H1 (cell line): ENCODE data around the gene EPHA7. TPM values are rescaled to one million over a fixed set of nuclear protein-coding genes. Genes with fewer than 3 reads are reported as not detected.

ENCODE experiments used
- CTCF ChIA-PET: fragments of 300-600 bp; sonication (Branson Sonifier 250); formaldehyde crosslinking; loops from one replicate; lab custom pipeline; 2021; ENCODE audit not compliant: partially characterized antibody; lab: Charles Lee
- POLR2A ChIA-PET: fragments of 300-600 bp; sonication (Branson Sonifier 250); formaldehyde crosslinking; loops from one replicate; lab custom pipeline; 2021; ENCODE audit warnings: inconsistent platforms; ENCODE audit not compliant: partially characterized antibody; lab: Charles Lee
- DNase-seq, 2 experiments: peaks; one replicate each; pipeline versions ENCODE4 v3.0.0 to v3.0.0-alpha.2; 2010 to 2022; ENCODE audit warnings: low spot score in 2 of 2, low read depth in 1 of 2, mixed read lengths in 1 of 2
- FAIRE-seq: peaks from 2 replicates; lab custom pipeline; 2011; peaks lifted over from hg19 to GRCh38; lab: Jason Lieb, UNC
- H2AFZ ChIP-seq: 2 replicates; pipeline ENCODE4 v1.8.1; 2012; ENCODE audit warnings: low read length, inconsistent platforms
- H2AK5ac ChIP-seq: 2 replicates; pipeline ENCODE4 v1.6.1; 2013; ENCODE audit warnings: low read depth, low read length
- H2BK120ac ChIP-seq: replicated peaks from 2 replicates; pipeline ENCODE3; 2013; ENCODE audit warnings: low read depth, low read length, inconsistent platforms
- H2BK12ac ChIP-seq: 2 replicates; pipeline ENCODE4 v1.6.1; 2013; ENCODE audit warnings: low read depth, low read length
- H2BK15ac ChIP-seq: 2 replicates; pipeline ENCODE4 v1.6.1; 2013; ENCODE audit warnings: low read length
- H2BK20ac ChIP-seq: 2 replicates; pipeline ENCODE4 v1.6.1; 2013; ENCODE audit warnings: low read length
- H2BK5ac ChIP-seq: 2 replicates; pipeline ENCODE4 v1.6.1; 2013; ENCODE audit warnings: low read depth, low read length
- H3K14ac ChIP-seq: 2 replicates; pipeline ENCODE4 v1.6.1; 2013; ENCODE audit warnings: inconsistent platforms; ENCODE audit not compliant: insufficient read length
- H3K18ac ChIP-seq: 2 replicates; pipeline ENCODE4 v1.6.1; 2013; ENCODE audit warnings: low read length; ENCODE audit errors: extremely low read depth
- H3K23ac ChIP-seq: 2 replicates; pipeline ENCODE4 v1.6.1; 2013; ENCODE audit warnings: inconsistent platforms; ENCODE audit not compliant: insufficient read length
- H3K23me2 ChIP-seq: 2 replicates; pipeline ENCODE4 v1.6.1; 2013; ENCODE audit warnings: low read depth, low read length
- H3K27ac ChIP-seq: 2 replicates; pipeline ENCODE4 v1.6.1; 2011; ENCODE audit warnings: low read depth, low read length, inconsistent platforms
- H3K27me3 ChIP-seq, 4 experiments: replicated peaks in 1 of 4; 1 replicate in 1 of 4; 2 replicates in 3 of 4; pipeline versions ENCODE4 v1.6.1 to v1.8.1; 2011 to 2013; ENCODE audit warnings: low read length in 3 of 4, mild to moderate bottlenecking in 3 of 4, inconsistent platforms in 2 of 4, mixed read lengths in 2 of 4, moderate library complexity in 1 of 4; ENCODE audit not compliant: control insufficient read depth in 3 of 4, insufficient read depth in 3 of 4; ENCODE audit errors: extremely low read depth in 1 of 4
- H3K36me3 ChIP-seq, 4 experiments: 2 replicates each; pipeline versions ENCODE4 v1.6.1 to v1.8.1; 2011 to 2013; ENCODE audit warnings: mild to moderate bottlenecking in 4 of 4, low read length in 3 of 4, moderate library complexity in 2 of 4, control low read depth in 1 of 4, inconsistent platforms in 1 of 4; ENCODE audit not compliant: insufficient read depth in 4 of 4, control insufficient read depth in 2 of 4
- H3K4ac ChIP-seq: replicated peaks from 2 replicates; pipeline ENCODE3; 2013; ENCODE audit warnings: low read length, low read depth, mixed read lengths, inconsistent platforms; ENCODE audit not compliant: insufficient read length
- H3K4me1 ChIP-seq, 4 experiments: replicated peaks in 1 of 4; 1 replicate in 1 of 4; 2 replicates in 3 of 4; pipeline versions ENCODE4 v1.6.1 to v1.8.1; 2011 to 2013; ENCODE audit warnings: low read length in 3 of 4, inconsistent platforms in 2 of 4, mixed read lengths in 1 of 4; ENCODE audit not compliant: insufficient read depth in 4 of 4, control insufficient read depth in 3 of 4
- H3K4me2 ChIP-seq, 2 experiments: 2 replicates each; pipeline versions ENCODE4 v1.6.1 to v1.8.1; 2011 to 2013; ENCODE audit warnings: low read depth in 2 of 2, low read length in 2 of 2, control low read depth in 1 of 2, inconsistent platforms in 1 of 2, mild to moderate bottlenecking in 1 of 2; ENCODE audit not compliant: insufficient read depth in 1 of 2
- H3K4me3 ChIP-seq, 4 experiments: fragments of 200-600, 300-600 bp in 1 of 4; sonication (generic), shearing (Covaris generic), sonication (Bioruptor Twin) in 1 of 4; 2 replicates each; pipeline versions ENCODE4 v1.5.1 to v1.8.1; 2011 to 2016; ENCODE audit warnings: low read length in 4 of 4, low read depth in 3 of 4, control low read depth in 2 of 4, inconsistent platforms in 2 of 4, mild to moderate bottlenecking in 2 of 4, mixed read lengths in 1 of 4, moderate library complexity in 1 of 4; ENCODE audit not compliant: insufficient read depth in 2 of 4; ENCODE audit errors: extremely low read depth in 1 of 4
- H3K56ac ChIP-seq: replicated peaks from 2 replicates; pipeline ENCODE3; 2013; ENCODE audit warnings: low read depth, mild to moderate bottlenecking, mixed read lengths, low read length, inconsistent platforms; ENCODE audit not compliant: insufficient read length
- H3K79me1 ChIP-seq: 2 replicates; pipeline ENCODE4 v1.6.1; 2013; ENCODE audit warnings: low read depth, low read length, control low read depth
- H3K79me2 ChIP-seq, 2 experiments: 2 replicates each; pipeline versions ENCODE4 v1.6.1 to v1.8.1; 2012 to 2013; ENCODE audit warnings: low read length in 2 of 2, mild to moderate bottlenecking in 2 of 2, inconsistent platforms in 1 of 2; ENCODE audit not compliant: insufficient read depth in 2 of 2, control insufficient read depth in 1 of 2
- H3K9ac ChIP-seq, 4 experiments: replicated peaks in 1 of 4; 1 replicate in 1 of 4; 2 replicates in 3 of 4; pipeline versions ENCODE4 v1.6.1 to v1.8.1; 2011 to 2013; ENCODE audit warnings: low read depth in 3 of 4, low read length in 3 of 4, control low read depth in 2 of 4, mild to moderate bottlenecking in 2 of 4, moderate library complexity in 2 of 4, inconsistent platforms in 1 of 4; ENCODE audit errors: extremely low read depth in 1 of 4
- H3K9me3 ChIP-seq, 2 experiments: 2 replicates each; pipeline versions ENCODE4 v1.6.1 to v1.8.1; 2012 to 2013; ENCODE audit warnings: mild to moderate bottlenecking in 2 of 2, moderate library complexity in 2 of 2, control low read depth in 1 of 2, inconsistent platforms in 1 of 2, low read depth in 1 of 2, low read length in 1 of 2, mixed read lengths in 1 of 2; ENCODE audit not compliant: insufficient read depth in 2 of 2
- H4K20me1 ChIP-seq, 2 experiments: replicated peaks in 1 of 2; 2 replicates each; pipeline versions ENCODE3 to v1.8.1; 2011 to 2013; ENCODE audit warnings: inconsistent platforms in 2 of 2, low read length in 2 of 2, mild to moderate bottlenecking in 1 of 2; ENCODE audit not compliant: insufficient read depth in 2 of 2, control insufficient read depth in 1 of 2
- H4K5ac ChIP-seq: 2 replicates; pipeline ENCODE4 v1.6.1; 2013; ENCODE audit warnings: low read length, low read depth, mixed read lengths, inconsistent platforms; ENCODE audit not compliant: insufficient read length
- H4K8ac ChIP-seq: 2 replicates; pipeline ENCODE4 v1.8.0; 2013; ENCODE audit warnings: mild to moderate bottlenecking, moderate library complexity, low read length, inconsistent platforms; ENCODE audit not compliant: insufficient read depth; ENCODE audit errors: extremely low read depth
- H4K91ac ChIP-seq: replicated peaks from 2 replicates; pipeline ENCODE3; 2013; ENCODE audit warnings: low read length, mixed read lengths, inconsistent platforms; ENCODE audit not compliant: insufficient read length
- ASH2L ChIP-seq: fragments of 200-600, 300-600 bp; sonication (generic); IDR thresholded peaks from one replicate; pipeline ENCODE4 v1.7.1; 2017; ENCODE audit warnings: low read length
- ATF2 ChIP-seq: IDR thresholded peaks from 2 replicates; pipeline ENCODE4 v1.6.1; 2012; ENCODE audit warnings: low read length, inconsistent platforms
- BRCA1 ChIP-seq: IDR thresholded peaks from 2 replicates; pipeline ENCODE4 v1.6.1; 2012; ENCODE audit warnings: low read depth, low read length, improper control_type of control experiment
- CTBP2 ChIP-seq: IDR thresholded peaks from 2 replicates; pipeline ENCODE4 v1.7.0; 2011; ENCODE audit warnings: borderline replicate concordance, mild to moderate bottlenecking, moderate library complexity, mixed read lengths, low read length; ENCODE audit not compliant: insufficient read depth, insufficient read length
- EGR1 ChIP-seq: IDR thresholded peaks from 2 replicates; pipeline ENCODE4 v1.6.1; 2011; ENCODE audit warnings: low read depth, low read length, borderline replicate concordance
- EZH2 ChIP-seq: fragments of 200-600 bp; sonication (generic); IDR thresholded peaks from 2 replicates; pipeline ENCODE4 v1.7.1; 2012; ENCODE audit warnings: low read depth, mild to moderate bottlenecking, moderate library complexity, low read length, inconsistent platforms; ENCODE audit not compliant: severe bottlenecking
- KDM1A ChIP-seq: fragments of 200-600, 300-600 bp; sonication (generic); IDR thresholded peaks from 2 replicates; pipeline ENCODE4 v1.7.1; 2016; ENCODE audit warnings: mild to moderate bottlenecking, low read length, borderline replicate concordance
- POU5F1 ChIP-seq: IDR thresholded peaks from 2 replicates; pipeline ENCODE4 v1.6.1; 2011; ENCODE audit warnings: low read depth, mild to moderate bottlenecking, low read length, moderate library complexity
- SAP30 ChIP-seq: fragments of 300-600 bp; sonication (generic); IDR thresholded peaks from 2 replicates; pipeline ENCODE4 v1.7.1; 2012; ENCODE audit warnings: low read length, moderate library complexity, mild to moderate bottlenecking, inconsistent platforms; ENCODE audit not compliant: insufficient read depth, insufficient replicate concordance
- SP2 ChIP-seq: IDR thresholded peaks from 2 replicates; pipeline ENCODE4 v1.6.1; 2012; ENCODE audit warnings: mild to moderate bottlenecking, low read length, inconsistent platforms
- TEAD4 ChIP-seq: IDR thresholded peaks from 2 replicates; pipeline ENCODE4 v1.6.1; 2012; ENCODE audit warnings: low read depth, low read length, inconsistent platforms, mixed read lengths
- ZNF274 ChIP-seq: IDR thresholded peaks from 2 replicates; pipeline ENCODE4 v1.7.0; 2012; ENCODE audit warnings: low read length, borderline replicate concordance; ENCODE audit errors: extremely low read depth
- WGBS, 2 experiments: shearing (Covaris generic) in 1 of 2; methylation state at CpG; one replicate each; pipeline versions ENCODE4 v1.1.6 to v1.1.7; 2013 to 2015; ENCODE audit warnings: low lambda C conversion rate in 2 of 2, mixed read lengths in 2 of 2, inconsistent platforms in 1 of 2, low coverage in 1 of 2, missing lambda C conversion rate in 1 of 2; ENCODE audit not compliant: insufficient replicate concordance in 2 of 2, insufficient coverage in 1 of 2, insufficient read length in 1 of 2; ENCODE audit errors: extremely low coverage in 1 of 2, missing lambda C conversion rate in 1 of 2; 5-methylcytosine and 5-hydroxymethylcytosine counted together
- polyA plus RNA-seq, 7 experiments: library from polyadenylated mRNA; depleted of rRNA in 3 of 7; stranded (reverse) in 5 of 7; unstranded in 2 of 7; fragments of >200 nt in 5 of 7; fragments of 200-250 nt in 2 of 7; gene quantifications; 1 replicate in 5 of 7; 2 replicates in 1 of 7; 4 replicates in 1 of 7; pipeline versions ENCODE4 v1.2.1 to v1.2.3, GENCODE V29; 2011 to 2013; ENCODE audit warnings: missing spikeins in 2 of 7, mixed read lengths in 2 of 7
- total RNA-seq: library from RNA; stranded (reverse); fragmentation: NEBNext Ultra II Directional; extraction: Animal tissue kit (Norgen Biotek cat#: 25700); gene quantifications from 2 replicates; pipeline ENCODE4 v1.2.1, GENCODE V29; 2021

EPHA7 gene
- total and polyA plus RNA-seq, 2 of the 8 experiments (the other 6 are each of a cell fraction or from before 2014, with no cell fraction given) = 1.3 to 6.8 TPM

GRCh38 chr6:93304505-93304904 lies 114.9 kb downstream of the EPHA7 start:
- H2BK5ac ChIP-seq = no peak overlapping the region
- TF ChIP-seq BRCA1 (no peak), ZNF274 (no peak), KDM1A (no peak), SAP30 (no peak), TEAD4 (no peak), POU5F1 (no peak), SP2 (no peak), EZH2 (no peak), CTBP2 (no peak), ATF2 (no peak), ASH2L (no peak), EGR1 (no peak)

More at GRCh38 chr6:93304505-93304904, 114.9 kb downstream of the EPHA7 start:
- H3K4ac ChIP-seq = no peak overlapping the region
- H2AK5ac ChIP-seq = no peak overlapping the region
- no peak overlapping the region for H2BK20ac ChIP-seq
- H2AFZ ChIP-seq = no peak overlapping the region
- H3K23ac ChIP-seq = no peak overlapping the region
- CTCF ChIA-PET = no interaction called here
- no peaks in the 10 kb centered on the region; the same call in 1 of the 2 replicates for H3K23me2 ChIP-seq
- no peaks in the 10 kb centered on the region for H3K79me2 ChIP-seq
- POLR2A ChIA-PET = no interaction called here
- H3K9me3 ChIP-seq = no peaks in the 10 kb centered on the region
- 0 out of 7 replicates have a peak, but pooled peaks cover 0 to 3% (median 0%) of the 10 kb centered on the region in 4 experiments for H3K4me1 ChIP-seq
- H3K18ac ChIP-seq = no peak overlapping the region
- no peak overlapping the region for H3K4me3 ChIP-seq
- H2BK12ac ChIP-seq = no peak overlapping the region
- H3K36me3 ChIP-seq = no peaks in the 10 kb centered on the region
- no peak overlapping the region for H4K8ac ChIP-seq
- 81% methylated on average over 1 of the region's 1 CpG; no CpG with 5 or more reads in 1 of the 2 experiments for WGBS, 2 experiments
- peak overlapping the region; percentile 73 for H3K56ac ChIP-seq
- H3K14ac ChIP-seq = no peak overlapping the region
- DNase-seq = no peak
- no peak overlapping the region for H3K27ac ChIP-seq
- no peak for FAIRE-seq
- no peaks in the 10 kb centered on the region for H3K27me3 ChIP-seq
- no peak overlapping the region for H4K91ac ChIP-seq
- no peaks in the 10 kb centered on the region for H4K20me1 ChIP-seq
- H3K4me2 ChIP-seq = no peak overlapping the region
- H4K5ac ChIP-seq = no peak overlapping the region
- no peak overlapping the region for H2BK120ac ChIP-seq
- no peak overlapping the region for H3K9ac ChIP-seq
- no peak overlapping the region for H2BK15ac ChIP-seq
- no peaks in the 10 kb centered on the region for H3K79me1 ChIP-seq
